SIG-M5 treated with dmso at 0.1 percent for 504 hours (cell line): ENCODE results near the gene SLC10A7.

Source experiments
- DNase-seq: peaks from one replicate; lab custom pipeline; 2025; ENCODE audit not compliant: unreplicated experiment; lab: John Stamatoyannopoulos, UW

SLC10A7 gene, protein sequence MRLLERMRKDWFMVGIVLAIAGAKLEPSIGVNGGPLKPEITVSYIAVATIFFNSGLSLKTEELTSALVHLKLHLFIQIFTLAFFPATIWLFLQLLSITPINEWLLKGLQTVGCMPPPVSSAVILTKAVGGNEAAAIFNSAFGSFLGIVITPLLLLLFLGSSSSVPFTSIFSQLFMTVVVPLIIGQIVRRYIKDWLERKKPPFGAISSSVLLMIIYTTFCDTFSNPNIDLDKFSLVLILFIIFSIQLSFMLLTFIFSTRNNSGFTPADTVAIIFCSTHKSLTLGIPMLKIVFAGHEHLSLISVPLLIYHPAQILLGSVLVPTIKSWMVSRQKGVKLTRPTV

DNA sequence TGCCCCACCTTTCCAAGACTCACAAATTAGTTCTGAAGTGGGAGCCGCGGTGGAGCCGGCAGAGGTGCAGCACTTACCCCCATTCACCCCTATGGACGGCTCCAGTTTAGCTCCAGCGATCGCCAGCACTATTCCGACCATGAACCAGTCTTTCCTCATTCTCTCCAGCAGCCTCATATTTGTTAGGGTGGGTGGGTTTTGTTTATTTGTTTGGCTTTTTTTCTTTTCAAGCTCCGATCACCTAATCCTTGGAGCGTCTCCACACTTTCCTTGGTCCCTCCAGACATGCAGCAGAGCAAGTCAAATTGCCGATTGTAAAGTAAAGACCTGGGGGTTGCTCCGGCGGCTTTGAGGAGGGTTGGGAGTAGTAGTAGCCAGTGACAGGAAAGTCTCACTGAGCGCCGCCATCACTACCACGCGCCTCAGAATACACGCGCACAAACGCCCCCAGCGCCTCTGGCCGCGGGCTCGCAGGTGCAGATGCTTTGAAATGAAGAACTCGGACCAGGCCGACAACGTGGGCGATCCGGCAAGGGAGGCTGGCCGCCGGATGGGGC is at the start of gene SLC10A7:
SLC10A7 (minus strand) TSS at position 400 of the 557 bp plus-strand sequence; CDS start at position 177, 223 bp downstream.
- DNase-seq = peak; percentile 69

DNA sequence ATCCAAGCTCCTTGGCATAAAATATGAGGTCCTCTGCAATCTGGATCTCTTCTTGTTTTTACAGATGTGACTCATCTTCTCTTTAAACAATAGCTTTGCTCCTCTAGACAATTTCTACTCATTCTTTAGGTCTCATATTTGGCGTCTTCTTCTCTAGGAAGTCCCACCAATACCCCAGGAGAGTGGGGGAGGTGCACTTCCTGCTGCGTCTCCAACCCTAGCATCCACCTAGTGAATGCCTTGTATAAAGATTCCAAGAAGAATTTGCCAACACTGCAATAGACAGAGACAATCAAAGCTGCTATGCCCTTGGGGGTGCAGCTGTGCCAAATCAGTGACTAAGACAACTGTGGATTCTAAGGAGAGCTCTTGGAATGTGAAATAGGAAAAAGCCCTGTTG is 45.7 kb upstream of the SLC10A7 start:
- DNase-seq = no peak

GRCh38 chr4:146564492-146564891 is 42.8 kb upstream of the SLC10A7 start:
- no peak for DNase-seq

- no peak for DNase-seq
Observed at GRCh38 chr4:146550161-146550560, 28.4 kb upstream of the SLC10A7 start.

- no peak for DNase-seq
Observed at GRCh38 chr4:146548443-146548842, 26.7 kb upstream of the SLC10A7 start.

- peak; percentile 11 for DNase-seq
Observed at GRCh38 chr4:146545102-146545501, 23.4 kb upstream of the SLC10A7 start.

DNA sequence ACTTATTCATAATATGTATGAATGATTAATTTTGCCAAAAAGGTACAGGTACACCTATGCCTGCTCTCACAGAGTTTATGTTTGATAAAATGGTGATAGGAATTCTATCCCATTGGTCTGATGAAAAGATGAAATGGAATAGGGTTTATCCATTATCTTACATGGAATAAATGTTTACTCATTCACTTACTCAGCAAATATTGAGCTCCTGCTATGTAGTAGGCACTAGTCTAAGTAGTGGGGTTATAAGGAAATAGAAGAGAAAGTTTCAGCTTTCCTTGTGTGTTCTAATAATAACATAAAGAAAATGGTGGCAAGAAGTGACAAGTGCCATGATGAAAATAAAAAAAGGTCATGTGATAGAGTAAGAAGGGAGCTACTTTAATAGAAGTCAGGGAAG is 12.4 kb upstream of the SLC10A7 start:
- DNase-seq = no peak

GRCh38 chr4:146525754-146526153 is 4.0 kb upstream of the SLC10A7 start:
- DNase-seq = no peak

- no peak for DNase-seq
Observed at GRCh38 chr4:146524663-146525062, 2.9 kb upstream of the SLC10A7 start.

DNA sequence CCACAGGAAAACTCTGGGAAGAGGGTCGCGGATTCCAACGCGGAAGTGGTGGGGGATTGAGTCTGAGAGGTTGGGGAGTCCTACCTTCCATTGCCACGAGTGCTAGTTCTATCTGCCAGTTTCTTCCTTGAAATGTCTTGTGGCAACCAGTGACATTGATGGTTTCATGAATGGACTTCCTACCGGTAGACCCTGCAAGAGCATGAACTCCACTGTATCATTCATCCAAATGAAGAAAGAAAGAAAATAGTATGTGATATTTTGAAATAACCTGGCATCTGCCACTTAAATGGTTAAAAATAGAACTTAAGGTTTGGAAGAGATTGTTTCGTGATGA is 1.1 kb upstream of the SLC10A7 start:
- DNase-seq = peak; percentile 47

- DNase-seq = peak; percentile 82
Observed at GRCh38 chr4:146522098-146522868, 543 bp upstream of the SLC10A7 start.

GRCh38 chr4:146520896-146521540 is 722 bp downstream of the SLC10A7 start:
- DNase-seq = peak; percentile 70

- no peak for DNase-seq
Observed at GRCh38 chr4:146514651-146515357, 6.9 kb downstream of the SLC10A7 start.

GRCh38 chr4:146513548-146513947 is 8.2 kb downstream of the SLC10A7 start:
- DNase-seq = no peak

DNA sequence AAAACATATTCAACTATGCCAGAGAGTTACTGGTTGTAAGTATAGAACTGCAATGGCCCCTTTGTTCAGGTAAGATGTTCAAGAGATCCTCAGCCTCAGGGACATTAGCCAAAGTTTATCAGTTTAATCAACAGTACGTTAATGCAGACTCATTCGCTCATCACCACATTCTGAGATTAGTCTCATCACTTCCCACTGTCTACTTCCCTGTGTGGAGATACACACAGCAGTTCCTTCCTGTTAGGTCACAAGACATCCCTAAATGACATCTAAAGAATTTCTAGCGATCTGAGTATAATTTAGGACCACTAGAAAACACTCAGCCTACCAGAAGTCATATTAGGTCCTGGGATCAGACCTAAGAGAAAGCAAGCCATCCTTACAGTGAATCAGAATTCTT is 10.4 kb downstream of the SLC10A7 start:
- no peak for DNase-seq

DNA sequence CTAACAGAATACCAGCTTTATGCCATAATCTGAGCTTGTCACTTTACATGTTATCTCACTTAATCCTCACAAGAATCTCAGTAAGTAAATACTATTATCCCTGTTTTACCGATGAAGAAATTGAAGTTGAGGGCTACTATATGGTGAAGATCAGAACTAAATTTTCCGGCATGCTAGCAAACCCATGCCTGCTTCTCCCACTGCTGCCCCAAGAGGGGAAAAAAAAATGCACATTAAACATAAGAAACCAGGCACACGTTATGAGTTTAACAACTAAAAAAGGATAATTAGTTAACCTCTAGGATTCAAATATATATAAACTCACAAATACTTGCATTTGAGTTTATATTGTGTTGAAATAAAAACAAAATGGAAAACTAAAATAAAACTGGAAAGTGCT is 10.8 kb downstream of the SLC10A7 start:
- DNase-seq = no peak

GRCh38 chr4:146508229-146508939 is 13.4 kb downstream of the SLC10A7 start:
- no peak for DNase-seq

GRCh38 chr4:146507632-146508031 is 14.1 kb downstream of the SLC10A7 start:
- DNase-seq = no peak

DNA sequence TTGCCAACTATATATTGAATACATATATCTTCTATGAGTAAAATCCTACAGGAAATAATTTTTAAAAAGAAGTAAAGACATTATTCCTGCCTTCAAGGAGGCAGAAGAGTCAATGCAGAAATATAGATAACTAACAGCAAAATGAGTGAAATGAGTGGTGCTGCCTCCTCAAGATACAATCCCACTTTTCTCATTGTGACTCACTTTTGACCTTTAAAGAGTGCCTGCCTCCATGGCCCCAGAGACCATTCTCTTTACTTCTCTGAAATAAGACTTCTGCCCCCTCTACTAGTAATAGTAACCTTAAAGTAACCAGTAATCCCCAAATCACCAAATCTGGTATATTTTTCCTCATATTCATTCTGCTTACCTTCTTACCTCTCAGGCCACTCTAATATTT is 15.5 kb downstream of the SLC10A7 start:
- no peak for DNase-seq

- no peak for DNase-seq
Observed at GRCh38 chr4:146500216-146500615, 21.5 kb downstream of the SLC10A7 start.
